Neural progenitor cell (in vitro differentiated cells): Measurements from ENCODE around the gene CTDSPL2. TPM values are rescaled to one million over a fixed set of nuclear protein-coding genes. Genes with fewer than 3 reads are reported as not detected.
A peak's percentile ranks its signal among the peaks of the same experiment; 100 is the strongest.
"Not testable (repeated sequence)": the region's sequence is repeated elsewhere in the genome, so short reads cannot be mapped to it uniquely, and the experiment has no call there.

ENCODE experiments used
- DNase-seq: peaks from one replicate; pipeline ENCODE4 v3.0.0-alpha.2; 2016; ENCODE audit warnings: low spot score
- H2AFZ ChIP-seq: fragments of 200-600 bp; sonication (generic); replicated peaks from 2 replicates; pipeline ENCODE4 v1.6.1; 2016; ENCODE audit warnings: antibody characterized with exemption
- H3F3A ChIP-seq: fragments of 200-600 bp; sonication (generic); 2 replicates; pipeline ENCODE4 v1.6.1; 2016; ENCODE audit warnings: antibody characterized with exemption, low read depth
- H3K27ac ChIP-seq: fragments of 200-600 bp; sonication (generic); 2 replicates; pipeline ENCODE4 v1.5.1; 2016; ENCODE audit warnings: mild to moderate bottlenecking
- H3K27me3 ChIP-seq: fragments of 200-600 bp; sonication (generic); 2 replicates; pipeline ENCODE4 v1.6.1; 2016; ENCODE audit warnings: mild to moderate bottlenecking, moderate library complexity
- H3K36me3 ChIP-seq: fragments of 200-600 bp; sonication (generic); 2 replicates; pipeline ENCODE4 v1.5.1; 2016
- H3K4me1 ChIP-seq: fragments of 200-600 bp; sonication (generic); 2 replicates; pipeline ENCODE4 v1.6.1; 2016; ENCODE audit warnings: mixed run types
- H3K4me2 ChIP-seq: fragments of 200-600 bp; sonication (generic); 2 replicates; pipeline ENCODE4 v1.6.1; 2016
- H3K4me3 ChIP-seq: fragments of 200-600 bp; sonication (generic); 2 replicates; pipeline ENCODE4 v1.5.1; 2016
- H3K79me2 ChIP-seq: fragments of 200-600 bp; sonication (generic); 2 replicates; pipeline ENCODE4 v1.6.1; 2016; ENCODE audit warnings: low read depth
- H3K9ac ChIP-seq: fragments of 200-600 bp; sonication (generic); 2 replicates; pipeline ENCODE4 v1.6.1; 2016
- H3K9me3 ChIP-seq: fragments of 200-600 bp; sonication (generic); 2 replicates; pipeline ENCODE4 v1.5.1; 2016; ENCODE audit warnings: low read depth
- H4K20me1 ChIP-seq: fragments of 200-600 bp; sonication (generic); 2 replicates; pipeline ENCODE4 v1.6.1; 2016; ENCODE audit warnings: low read depth
- H3K27ac Mint-ChIP-seq: 3 replicates; pipeline ENCODE4 v1.8.0; 2021; ENCODE audit warnings: mixed read lengths
- H3K27me3 Mint-ChIP-seq: 2 replicates; pipeline ENCODE4 v1.8.0; 2022; ENCODE audit warnings: low read depth, mild to moderate bottlenecking, inconsistent platforms, moderate library complexity, mixed read lengths; ENCODE audit not compliant: insufficient read depth
- H3K36me3 Mint-ChIP-seq: 3 replicates; pipeline ENCODE4 v1.8.0; 2021; ENCODE audit warnings: mixed read lengths
- H3K4me1 Mint-ChIP-seq: 3 replicates; pipeline ENCODE4 v1.8.0; 2021; ENCODE audit warnings: mixed read lengths
- H3K4me3 Mint-ChIP-seq: 3 replicates; pipeline ENCODE4 v1.8.0; 2021; ENCODE audit warnings: mild to moderate bottlenecking, moderate library complexity, mixed read lengths
- H3K9me3 Mint-ChIP-seq: 3 replicates; pipeline ENCODE4 v1.8.0; 2020; ENCODE audit warnings: mixed read lengths
- CTCF ChIP-seq: fragments of 200-600 bp; sonication (generic); IDR thresholded peaks from 2 replicates; pipeline ENCODE4 v1.5.1; 2017; ENCODE audit warnings: antibody characterized with exemption, mild to moderate bottlenecking
- EZH2 ChIP-seq: fragments of 200-600 bp; sonication (generic); IDR thresholded peaks from 2 replicates; pipeline ENCODE4 v1.6.1; 2017; ENCODE audit warnings: antibody characterized with exemption, mild to moderate bottlenecking, moderate library complexity
- EZH2phosphoT487 ChIP-seq: fragments of 200-600 bp; sonication (generic); IDR thresholded peaks from 2 replicates; pipeline ENCODE4 v1.6.1; 2017; ENCODE audit warnings: antibody characterized with exemption
- total RNA-seq: library from RNA; depleted of rRNA; stranded (reverse); fragments of >200 nt; gene quantifications from 2 replicates; pipeline ENCODE4 v1.2.3, GENCODE V29; 2015; ENCODE audit warnings: low replicate concordance

Gene CTDSPL2
- total RNA-seq, 1 donor from 2014 or later, result 207 TPM

- Histone ChIP-seq H4K20me1 (peaks cover 34% of the 10 kb centered on the region), H2AFZ (no peak overlapping the region), H3F3A (peaks cover 13% of the 10 kb centered on the region), H3K9ac (no peak overlapping the region), H3K79me2 (peaks cover 91% of the 10 kb centered on the region), H3K36me3 (no peaks in the 10 kb centered on the region), H3K4me3 (no peak overlapping the region), H3K27ac (no peak overlapping the region), H3K27me3 (no peaks in the 10 kb centered on the region), H3K4me2 (no peak overlapping the region), H3K4me1 (peaks cover 6% of the 10 kb centered on the region), H3K9me3 (no peaks in the 10 kb centered on the region)
- H3K27me3 Mint-ChIP-seq, result peaks cover 2% of the 10 kb centered on the region
- H3K36me3 Mint-ChIP-seq, result peaks cover 19% of the 10 kb centered on the region
- H3K4me3 Mint-ChIP-seq, result no peak overlapping the region
- no peak overlapping the region for H3K27ac Mint-ChIP-seq
- DNase-seq, result no peak
- TF ChIP-seq EZH2phosphoT487 (no peak), CTCF (no peak), EZH2 (no peak)
- H3K4me1 Mint-ChIP-seq, result peaks cover 13% of the 10 kb centered on the region
- no peaks in the 10 kb centered on the region for H3K9me3 Mint-ChIP-seq
Observed at GRCh38 chr15:44541282-44541958, 114.0 kb downstream of the CTDSPL2 start.

- no peak overlapping the region for H3K4me2 ChIP-seq
- peaks cover 13% of the 10 kb centered on the region for H3K4me1 Mint-ChIP-seq
- H2AFZ ChIP-seq, result no peak overlapping the region
- no peak overlapping the region for H3K27ac ChIP-seq
- no peak for DNase-seq
- H3K36me3 ChIP-seq, result no peaks in the 10 kb centered on the region
- no peak overlapping the region for H3K9ac ChIP-seq
- no peak overlapping the region for H3K27ac Mint-ChIP-seq
- H3K9me3 ChIP-seq, result no peaks in the 10 kb centered on the region
- peaks cover 100% of the 10 kb centered on the region for H3K79me2 ChIP-seq
- H3K36me3 Mint-ChIP-seq, result peaks cover 20% of the 10 kb centered on the region
- H3F3A ChIP-seq, result peaks cover 3% of the 10 kb centered on the region
- no peaks in the 10 kb centered on the region for H3K9me3 Mint-ChIP-seq
- no peak overlapping the region for H3K4me3 Mint-ChIP-seq
- no peak overlapping the region for H3K4me3 ChIP-seq
- no peak for TF ChIP-seq EZH2phosphoT487
- TF ChIP-seq EZH2, result no peak
- TF ChIP-seq CTCF, result no peak
- H3K27me3 ChIP-seq, result no peaks in the 10 kb centered on the region
- peaks cover 6% of the 10 kb centered on the region for H3K4me1 ChIP-seq
- H4K20me1 ChIP-seq, result peaks cover 34% of the 10 kb centered on the region
- no peaks in the 10 kb centered on the region for H3K27me3 Mint-ChIP-seq
Observed at GRCh38 chr15:44542596-44542995, 115.2 kb downstream of the CTDSPL2 start.

- not testable (repeated sequence) for H3K4me1 ChIP-seq, H3F3A ChIP-seq, DNase-seq, H2AFZ ChIP-seq, H3K4me3 Mint-ChIP-seq, H3K9me3 ChIP-seq, H3K36me3 ChIP-seq, H3K4me3 ChIP-seq, H3K27ac ChIP-seq, H3K27ac Mint-ChIP-seq, H3K27me3 ChIP-seq, H3K9ac ChIP-seq, H3K9me3 Mint-ChIP-seq, H3K27me3 Mint-ChIP-seq, H3K4me2 ChIP-seq, H3K4me1 Mint-ChIP-seq
- H3K36me3 Mint-ChIP-seq, result peaks cover 27% of the 10 kb centered on the region
- Histone ChIP-seq H4K20me1 (peaks cover 29% of the 10 kb centered on the region), H3K79me2 (peaks cover 97% of the 10 kb centered on the region)
Observed at GRCh38 chr15:44544745-44545144, 117.3 kb downstream of the CTDSPL2 start.

GRCh38 chr15:44545913-44546802 is 118.7 kb downstream of the CTDSPL2 start:
- H3K4me1 ChIP-seq, result no peaks in the 10 kb centered on the region
- no peak overlapping the region for H3K9ac ChIP-seq
- Mint-ChIP-seq H3K9me3 (no peaks in the 10 kb centered on the region), H3K27ac (no peak overlapping the region), H3K27me3 (no peaks in the 10 kb centered on the region), H3K36me3 (peaks cover 26% of the 10 kb centered on the region), H3K4me3 (no peak overlapping the region), H3K4me1 (peaks cover 2% of the 10 kb centered on the region)
- no peak overlapping the region for H3K4me2 ChIP-seq
- H3K4me3 ChIP-seq, result no peak overlapping the region
- peaks cover 26% of the 10 kb centered on the region for H4K20me1 ChIP-seq
- H3K27me3 ChIP-seq, result no peaks in the 10 kb centered on the region
- H3K79me2 ChIP-seq, result peaks cover 95% of the 10 kb centered on the region
- H3F3A ChIP-seq, result no peaks in the 10 kb centered on the region
- no peak overlapping the region for H2AFZ ChIP-seq
- peaks cover 3% of the 10 kb centered on the region for H3K36me3 ChIP-seq
- no peak for TF ChIP-seq EZH2phosphoT487
- TF ChIP-seq CTCF, result peak; percentile 49
- no peak overlapping the region for H3K27ac ChIP-seq
- no peaks in the 10 kb centered on the region for H3K9me3 ChIP-seq
- DNase-seq, result no peak

GRCh38 chr15:44549152-44549551 is 121.7 kb downstream of the CTDSPL2 start:
- not testable (repeated sequence) for H3K9ac ChIP-seq, H3K27me3 ChIP-seq, H2AFZ ChIP-seq, H3K4me1 ChIP-seq, H3K4me3 Mint-ChIP-seq, H3K4me1 Mint-ChIP-seq, H3F3A ChIP-seq, H3K27me3 Mint-ChIP-seq, H3K4me3 ChIP-seq, H3K27ac Mint-ChIP-seq, H3K27ac ChIP-seq, DNase-seq, H3K4me2 ChIP-seq, H3K9me3 Mint-ChIP-seq, H3K9me3 ChIP-seq
- peaks cover 16% of the 10 kb centered on the region for H3K36me3 Mint-ChIP-seq
- Histone ChIP-seq H4K20me1 (peaks cover 25% of the 10 kb centered on the region), H3K79me2 (peaks cover 67% of the 10 kb centered on the region), H3K36me3 (peaks cover 14% of the 10 kb centered on the region)
